ENCODE measurements around the gene CASP8AP2.
"Not testable (repeated sequence)": the region's sequence is repeated elsewhere in the genome, so short reads cannot be mapped to it uniquely, and the experiment has no call there.

CASP8AP2 gene

GRCh38 chr6:89797317-89797716 is 32.4 kb upstream of the CASP8AP2 start:
- peak; percentile 84 for DNase-seq
- no peak for TF ChIP-seq CTCF (IDR thresholded peaks at IDR 0.05; ENCODE audit: low read depth, low read length, missing control alignments)
- H3K4me3 ChIP-seq (ENCODE audit: low read depth, low read length): no peak overlapping the region
- in situ Hi-C loops (cut with HindIII; ENCODE audit: low pct_ligation_motif_present, low sequenced_read_pairs): no loop called here
- peaks cover 5% of the 10 kb centered on the region for H3K36me3 ChIP-seq (replicated peaks)
- no peaks in the 10 kb centered on the region for H3K27me3 ChIP-seq (replicated peaks)
- peak overlapping the region; percentile 26 for H3K27ac ChIP-seq

- in situ Hi-C loops (cut with HindIII; ENCODE audit: low pct_ligation_motif_present, low sequenced_read_pairs): no loop called here
- TF ChIP-seq CTCF (IDR thresholded peaks at IDR 0.05; ENCODE audit: low read depth, low read length, missing control alignments): no peak
- Histone ChIP-seq H3K27me3 (replicated peaks) (no peaks in the 10 kb centered on the region), H3K36me3 (replicated peaks) (no peaks in the 10 kb centered on the region), H3K27ac (no peak overlapping the region), H3K4me3 (ENCODE audit: low read depth, low read length) (no peak overlapping the region)
- no peak for DNase-seq
Observed at GRCh38 chr6:89799096-89799495, 30.6 kb upstream of the CASP8AP2 start.

GRCh38 chr6:89799756-89800155 is 29.9 kb upstream of the CASP8AP2 start:
- H3K4me3 ChIP-seq (ENCODE audit: low read depth, low read length): no peak overlapping the region
- no peaks in the 10 kb centered on the region for H3K27me3 ChIP-seq (replicated peaks)
- in situ Hi-C loops (cut with HindIII; ENCODE audit: low pct_ligation_motif_present, low sequenced_read_pairs): no loop called here
- no peaks in the 10 kb centered on the region for H3K36me3 ChIP-seq (replicated peaks)
- H3K27ac ChIP-seq: no peak overlapping the region
- TF ChIP-seq CTCF (IDR thresholded peaks at IDR 0.05; ENCODE audit: low read depth, low read length, missing control alignments): no peak
- no peak for DNase-seq

GRCh38 chr6:89803271-89803670 is 26.4 kb upstream of the CASP8AP2 start:
- no peak for DNase-seq
- no peak overlapping the region for H3K4me3 ChIP-seq (ENCODE audit: low read depth, low read length)
- no peak for TF ChIP-seq CTCF (IDR thresholded peaks at IDR 0.05; ENCODE audit: low read depth, low read length, missing control alignments)
- H3K27ac ChIP-seq: no peak overlapping the region
- in situ Hi-C loops (cut with HindIII; ENCODE audit: low pct_ligation_motif_present, low sequenced_read_pairs): no loop called here
- no peaks in the 10 kb centered on the region for H3K27me3 ChIP-seq (replicated peaks)
- no peaks in the 10 kb centered on the region for H3K36me3 ChIP-seq (replicated peaks)

- H3K4me3 ChIP-seq (ENCODE audit: low read depth, low read length): no peak overlapping the region
- in situ Hi-C loops (cut with HindIII; ENCODE audit: low pct_ligation_motif_present, low sequenced_read_pairs): no loop called here
- no peak overlapping the region for H3K27ac ChIP-seq
- TF ChIP-seq CTCF (IDR thresholded peaks at IDR 0.05; ENCODE audit: low read depth, low read length, missing control alignments): no peak
- no peaks in the 10 kb centered on the region for H3K27me3 ChIP-seq (replicated peaks)
- no peaks in the 10 kb centered on the region for H3K36me3 ChIP-seq (replicated peaks)
- DNase-seq: no peak
Observed at GRCh38 chr6:89805814-89806371, 23.8 kb upstream of the CASP8AP2 start.

GRCh38 chr6:89807581-89807980 is 22.1 kb upstream of the CASP8AP2 start:
- Histone ChIP-seq H3K4me3 (ENCODE audit: low read depth, low read length) (no peak overlapping the region), H3K27me3 (replicated peaks) (no peaks in the 10 kb centered on the region), H3K27ac (no peak overlapping the region), H3K36me3 (replicated peaks) (no peaks in the 10 kb centered on the region)
- DNase-seq: no peak
- TF ChIP-seq CTCF (IDR thresholded peaks at IDR 0.05; ENCODE audit: low read depth, low read length, missing control alignments): no peak
- in situ Hi-C loops (cut with HindIII; ENCODE audit: low pct_ligation_motif_present, low sequenced_read_pairs): no loop called here

GRCh38 chr6:89813422-89813821 is 16.3 kb upstream of the CASP8AP2 start:
- H3K27ac ChIP-seq; in situ Hi-C loops (cut with HindIII; ENCODE audit: low pct_ligation_motif_present, low sequenced_read_pairs); H3K4me3 ChIP-seq (ENCODE audit: low read depth, low read length); H3K36me3 ChIP-seq (replicated peaks); H3K27me3 ChIP-seq (replicated peaks); DNase-seq: not testable (repeated sequence)
